EL (cell line): ENCODE results near the gene SIRT2.
"Not testable (repeated sequence)": the region's sequence is repeated elsewhere in the genome, so short reads cannot be mapped to it uniquely, and the experiment has no call there.

ENCODE experiments used
- DNase-seq: peaks from one replicate; pipeline ENCODE4 v3.0.0-alpha.2; 2016

Gene SIRT2

GRCh38 chr19:38899447-38900201, at the start of gene SIRT2, which contains the start of gene NFKBIB:
TSS of gene SIRT2 (minus strand) at chr19:38899618. CDS start at chr19:38899521, 97 bp downstream.
TSS of gene NFKBIB (plus strand) at chr19:38899969. CDS start at chr19:38900033, 64 bp downstream.
- peak; percentile 100 for DNase-seq

DNA sequence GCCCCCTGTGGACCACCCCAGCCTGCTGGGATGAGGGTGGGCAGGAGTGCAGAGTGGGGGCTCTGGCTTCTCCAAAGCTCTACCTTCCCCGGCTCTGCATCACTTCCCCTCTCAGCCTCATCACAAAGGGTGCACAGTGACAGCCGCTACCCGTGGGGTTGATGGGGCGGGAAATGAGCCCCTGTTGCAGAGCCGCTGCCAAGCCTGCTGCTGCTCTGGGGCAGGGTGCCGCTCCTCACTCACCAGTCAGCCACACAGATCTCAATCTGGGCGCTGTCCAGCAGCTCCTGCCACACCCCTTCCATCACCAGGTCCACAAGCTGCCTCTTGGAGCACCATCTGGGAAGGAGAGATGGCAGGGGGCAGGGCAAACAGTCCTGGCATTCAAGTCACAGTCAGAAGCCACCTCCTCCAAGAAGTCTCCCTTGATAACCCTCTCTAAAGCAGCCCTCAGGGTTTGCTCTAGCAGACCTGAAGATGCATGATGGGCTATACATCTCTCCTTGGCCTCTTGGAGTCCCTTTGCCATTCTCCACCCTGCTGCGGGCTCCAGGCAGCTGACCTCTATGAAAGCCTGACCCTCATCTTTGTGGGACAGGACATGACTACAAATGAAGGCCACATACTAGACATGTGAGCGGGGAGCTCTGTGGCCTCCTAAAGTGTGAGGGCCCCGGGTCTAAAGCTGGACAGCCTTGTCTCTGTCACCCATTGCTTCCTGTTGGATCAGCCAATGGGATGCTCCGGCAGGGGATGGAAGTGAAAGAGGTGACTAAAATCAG, 47.0 kb upstream of the SIRT2 start:
- DNase-seq: no peak

GRCh38 chr19:38945562-38946228, 46.3 kb upstream of the SIRT2 start:
- no peak for DNase-seq

DNA sequence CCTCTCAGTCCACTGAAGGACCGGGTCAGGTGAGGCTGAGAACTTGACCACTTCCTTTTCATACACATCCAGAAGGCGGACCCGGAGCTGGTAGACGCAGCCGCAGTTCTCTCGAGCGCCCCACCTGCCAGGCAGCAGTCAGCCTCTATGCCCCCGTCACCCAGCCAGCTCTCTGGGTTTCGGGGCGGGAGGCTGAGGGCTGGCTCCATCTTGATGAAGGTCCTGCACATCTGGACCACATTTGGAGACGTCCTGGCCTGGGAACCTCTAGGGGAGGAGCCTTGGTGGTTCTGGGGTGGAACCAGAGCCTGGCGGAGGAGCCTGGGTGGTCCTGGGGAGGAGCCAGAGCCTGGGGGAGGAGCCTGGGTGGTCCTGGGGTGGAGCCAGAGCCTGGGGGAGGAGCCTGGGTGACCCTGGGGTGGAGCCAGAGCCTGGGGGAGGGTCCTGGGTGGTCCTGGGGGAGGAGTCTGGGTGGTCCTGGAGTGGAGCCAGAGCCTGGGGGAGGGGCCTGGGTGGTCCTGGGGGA, 45.6 kb upstream of the SIRT2 start:
- DNase-seq: no peak

- DNase-seq: no peak
Observed at GRCh38 chr19:38942471-38943181, 43.2 kb upstream of the SIRT2 start.

GRCh38 chr19:38941979-38942378, 42.6 kb upstream of the SIRT2 start:
- DNase-seq: no peak

DNA sequence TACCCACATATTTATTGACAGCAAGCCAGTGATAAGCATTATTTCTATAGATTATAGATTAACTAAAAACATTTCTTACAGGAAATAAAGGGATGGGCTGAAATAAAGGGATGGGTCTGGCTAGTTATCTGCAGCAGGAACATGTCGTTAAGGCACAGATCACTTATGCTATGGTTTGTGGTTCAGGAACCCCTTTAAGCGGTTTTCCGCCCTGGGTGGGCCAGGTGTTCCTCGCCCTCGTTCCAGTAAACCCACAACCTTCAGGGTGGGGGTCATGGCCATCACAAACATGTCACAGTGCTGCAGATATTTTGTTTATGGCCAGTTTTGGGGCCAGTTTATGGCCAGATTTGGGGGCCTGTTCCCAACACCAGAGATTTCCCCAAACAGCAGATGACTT, 42.0 kb upstream of the SIRT2 start:
- DNase-seq: not testable (repeated sequence)

DNA sequence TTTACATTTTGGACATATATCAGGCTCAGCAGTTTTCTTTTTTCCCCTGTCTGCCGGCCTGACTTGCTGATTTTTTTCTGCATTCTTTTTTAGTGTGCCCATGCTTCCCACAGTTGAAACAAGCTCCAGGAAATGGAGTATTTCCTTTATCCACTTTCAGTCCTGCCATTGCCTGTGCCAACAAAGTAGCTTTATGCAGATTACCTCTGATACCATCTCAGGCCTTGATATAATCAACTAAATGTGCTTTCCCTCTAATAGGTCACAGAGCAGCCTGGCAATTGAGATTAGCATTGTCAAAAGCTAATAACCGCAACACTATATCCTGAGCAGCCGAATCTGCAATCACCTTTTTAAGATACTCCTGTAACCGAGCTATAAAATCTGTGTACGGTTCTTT, 40.5 kb upstream of the SIRT2 start:
- no peak for DNase-seq

DNA sequence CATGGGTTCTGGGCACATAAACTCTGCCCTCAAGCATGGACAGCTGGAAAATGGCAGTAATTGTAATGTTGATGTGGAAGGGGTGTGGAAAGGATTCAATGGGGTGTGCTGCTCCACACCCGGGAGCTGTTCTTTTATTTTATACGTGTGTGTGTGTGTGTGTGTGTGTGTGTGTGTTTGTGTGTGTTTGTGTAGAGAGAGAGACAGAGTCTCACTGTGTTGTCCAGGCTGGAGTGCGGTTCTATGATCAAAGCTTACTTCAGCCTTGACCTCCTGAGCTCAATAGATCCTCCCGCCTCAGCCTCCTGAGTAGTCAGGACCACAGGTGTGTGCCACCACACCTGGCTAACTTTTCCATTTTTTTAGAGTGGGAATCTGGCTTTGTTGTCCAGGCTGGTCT, 34.1 kb upstream of the SIRT2 start:
- DNase-seq: no peak

- peak; percentile 43 for DNase-seq
Observed at GRCh38 chr19:38932425-38933179, 33.2 kb upstream of the SIRT2 start.

GRCh38 chr19:38931521-38931793, 32.0 kb upstream of the SIRT2 start:
- no peak for DNase-seq

DNA sequence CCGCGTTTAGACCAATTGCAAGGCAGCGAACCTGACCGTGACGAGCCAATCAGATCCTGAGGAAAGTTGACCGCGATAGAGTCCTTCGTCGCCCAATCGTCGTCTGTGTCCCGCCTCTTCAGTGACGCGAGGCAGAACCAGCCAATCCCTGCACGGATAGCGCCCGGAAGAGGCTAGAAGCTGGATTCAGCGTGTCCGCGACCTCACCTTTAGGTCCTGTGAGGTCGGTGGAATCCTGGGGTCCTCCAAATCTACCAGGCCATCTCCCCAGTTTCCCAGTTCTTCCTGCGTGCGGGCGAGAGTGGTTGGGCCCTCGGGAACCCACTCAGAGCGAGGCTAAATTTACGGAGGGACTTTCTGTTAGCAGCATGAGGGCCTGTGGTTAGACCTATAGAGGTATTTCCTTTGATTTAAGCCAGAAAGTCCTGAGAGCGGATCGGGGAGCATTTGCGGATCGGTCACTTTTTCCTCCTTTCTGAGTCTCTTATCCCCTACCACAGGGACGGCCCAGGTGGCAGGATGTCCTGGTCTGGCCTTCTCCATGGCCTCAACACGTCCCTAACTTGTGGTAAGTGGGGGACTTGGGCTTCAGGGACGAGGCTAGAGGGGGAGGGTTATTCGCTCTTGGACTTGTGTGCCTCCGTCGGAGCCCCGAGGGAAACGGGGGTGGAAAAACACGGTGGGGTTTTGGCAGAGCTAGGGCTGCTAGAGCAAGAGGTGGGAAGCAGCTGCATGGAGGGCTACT, 31.5 kb upstream of the SIRT2 start, which contains the start of gene MRPS12:
TSS of gene MRPS12 (plus strand) at position 169 of the 745 bp plus-strand sequence. CDS start at position 520, 351 bp downstream.
- DNase-seq: peak; percentile 99

- peak; percentile 94 for DNase-seq
Observed at GRCh38 chr19:38929929-38930775, 30.7 kb upstream of the SIRT2 start, which contains the start of gene SARS2. TSS of gene SARS2 (minus strand) at chr19:38930763. CDS start at chr19:38930736, 27 bp downstream.

- no peak for DNase-seq
Observed at GRCh38 chr19:38928391-38929001, 29.1 kb upstream of the SIRT2 start.

GRCh38 chr19:38924388-38924787, 25.0 kb upstream of the SIRT2 start:
- no peak for DNase-seq

- no peak for DNase-seq
Observed at GRCh38 chr19:38922482-38922881, 23.1 kb upstream of the SIRT2 start.

- DNase-seq: no peak
Observed at GRCh38 chr19:38921420-38922274, 22.2 kb upstream of the SIRT2 start.

DNA sequence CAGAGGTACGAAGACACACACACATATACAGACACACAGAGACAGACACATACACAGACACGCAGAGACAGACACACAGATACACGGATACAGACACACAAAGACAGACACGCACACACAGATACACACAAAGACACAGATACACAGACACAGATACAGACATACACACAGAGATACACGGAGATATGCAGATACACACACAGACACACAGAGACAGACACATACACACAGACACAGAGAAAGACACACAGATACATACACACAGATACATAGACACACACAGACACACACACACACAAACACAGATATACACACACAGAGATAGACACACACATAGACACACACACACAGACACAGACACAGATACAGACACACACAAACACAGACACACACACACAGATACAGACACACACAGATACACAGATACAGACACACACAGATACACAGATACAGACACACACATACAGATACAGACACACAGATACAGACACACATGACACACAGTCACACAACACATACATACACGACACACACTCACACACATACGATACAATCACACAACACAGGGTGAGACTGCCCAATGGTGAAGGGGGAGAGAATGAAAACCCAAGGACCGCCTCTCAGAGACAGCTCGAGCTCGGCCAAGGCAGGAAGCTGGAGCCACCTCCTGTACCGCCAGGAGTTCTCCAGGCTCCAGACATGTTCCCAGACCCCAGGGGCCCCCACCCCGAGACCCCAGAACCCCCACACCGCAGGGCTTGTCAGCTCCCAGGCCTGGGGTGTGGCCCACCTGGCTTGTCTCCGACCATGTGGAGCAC, 21.4 kb upstream of the SIRT2 start:
- DNase-seq: no peak
